ENCODE results near the gene ACVR2A.

GRCh38 chr2:147865560-147865959 lies 20.7 kb downstream of the ACVR2A start:
- TF ChIP-seq EZH2 (optimal IDR thresholded peaks at IDR 0.05; ENCODE audit: low read depth, low read length), result no peak
- no peak for TF ChIP-seq CTCF (IDR thresholded peaks at IDR 0.05; ENCODE audit: low read length)
- no peak for TF ChIP-seq EZH2phosphoT487 (IDR thresholded peaks at IDR 0.05; ENCODE audit: low read length)
